ENCODE data around the gene EXOSC10.

The EXOSC10 gene

DNA sequence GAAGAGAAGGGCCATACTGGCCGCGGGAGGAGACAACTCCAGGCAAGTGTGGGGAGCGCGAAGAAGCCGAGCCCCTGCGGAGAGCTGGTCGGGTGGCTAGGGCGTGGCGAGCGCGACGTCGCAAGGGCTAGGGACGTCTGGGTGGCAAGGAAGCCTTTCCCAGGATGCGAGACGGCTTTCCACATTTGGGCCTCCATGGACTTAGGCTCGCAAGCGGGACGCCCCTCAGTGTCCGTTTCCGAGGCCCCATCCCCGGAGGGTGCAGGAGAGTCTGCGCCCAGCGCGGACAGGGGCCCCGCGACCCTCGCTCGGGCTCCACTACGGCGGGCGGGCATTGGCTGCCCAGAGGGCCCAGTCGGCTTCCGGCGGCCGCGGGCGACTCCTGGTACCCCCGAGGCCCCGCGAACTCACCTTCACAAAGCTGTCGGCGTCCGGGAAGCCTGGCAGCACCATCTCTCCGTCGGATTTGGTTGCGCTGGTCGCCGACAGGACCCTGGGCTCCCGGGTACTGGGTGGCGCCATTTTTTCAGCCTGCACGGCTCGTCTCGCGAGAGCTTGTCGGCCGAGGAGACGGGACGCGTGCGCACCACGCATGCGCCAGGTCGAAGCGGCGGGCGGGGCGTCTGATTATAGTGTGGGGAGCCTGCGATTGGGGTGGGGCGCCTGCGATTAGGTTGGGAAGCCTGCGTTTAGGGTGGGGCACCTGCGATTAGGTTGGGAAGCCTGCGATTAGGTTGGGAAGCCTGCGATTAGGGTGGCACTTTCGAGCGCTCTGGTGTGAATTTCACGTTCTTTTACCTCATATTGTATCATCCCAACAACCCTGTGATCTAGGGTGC lies at the start of gene EXOSC10:
Gene EXOSC10, minus strand, starts transcription at position 560 of the 839 bp plus-strand sequence. Its CDS starts 38 bp downstream, at position 522.
- peak; percentile 86 to 95 (median 88) for DNase-seq

GRCh38 chr1:11147197-11147770 lies 47.6 kb upstream of the EXOSC10 start:
- DNase-seq: no peak

- DNase-seq: no peak
Measured at GRCh38 chr1:11145741-11146140, 46.1 kb upstream of the EXOSC10 start.

DNA sequence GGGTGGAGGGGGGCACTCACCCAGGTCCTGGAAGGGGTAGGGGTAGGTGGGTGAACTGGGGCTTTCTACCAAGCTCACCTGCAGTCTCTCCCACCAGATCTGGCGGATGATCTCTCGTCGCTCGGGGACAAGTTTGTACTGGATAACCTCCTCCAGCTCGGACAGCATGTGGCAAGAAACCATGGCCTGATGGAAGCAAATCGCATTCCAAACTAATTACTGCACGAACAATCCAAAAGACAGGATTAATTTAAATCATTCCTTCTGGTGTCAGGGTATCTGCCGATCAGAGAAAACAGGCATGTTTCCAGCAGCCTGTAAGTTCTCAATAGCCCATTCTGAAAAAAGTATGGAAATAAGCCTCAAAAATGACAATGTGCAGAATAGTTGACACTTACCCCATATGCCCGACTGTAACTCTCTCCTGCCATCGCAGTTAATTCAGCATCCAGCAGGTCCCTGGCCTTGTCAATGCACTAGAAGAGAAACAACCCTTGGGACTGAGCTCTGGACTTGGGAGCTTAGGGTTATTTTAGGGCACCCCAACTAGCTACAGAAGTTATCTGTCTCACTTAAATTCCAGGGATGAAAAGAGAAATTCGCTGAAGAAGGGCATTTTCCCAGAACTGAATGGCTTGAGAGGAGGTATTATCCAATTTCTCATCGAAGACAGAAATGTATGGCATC lies 45.0 kb upstream of the EXOSC10 start:
- no peak for DNase-seq

GRCh38 chr1:11143907-11144306 lies 44.2 kb upstream of the EXOSC10 start:
- no peak for DNase-seq

GRCh38 chr1:11143401-11143800 lies 43.7 kb upstream of the EXOSC10 start:
- no peak for DNase-seq

DNA sequence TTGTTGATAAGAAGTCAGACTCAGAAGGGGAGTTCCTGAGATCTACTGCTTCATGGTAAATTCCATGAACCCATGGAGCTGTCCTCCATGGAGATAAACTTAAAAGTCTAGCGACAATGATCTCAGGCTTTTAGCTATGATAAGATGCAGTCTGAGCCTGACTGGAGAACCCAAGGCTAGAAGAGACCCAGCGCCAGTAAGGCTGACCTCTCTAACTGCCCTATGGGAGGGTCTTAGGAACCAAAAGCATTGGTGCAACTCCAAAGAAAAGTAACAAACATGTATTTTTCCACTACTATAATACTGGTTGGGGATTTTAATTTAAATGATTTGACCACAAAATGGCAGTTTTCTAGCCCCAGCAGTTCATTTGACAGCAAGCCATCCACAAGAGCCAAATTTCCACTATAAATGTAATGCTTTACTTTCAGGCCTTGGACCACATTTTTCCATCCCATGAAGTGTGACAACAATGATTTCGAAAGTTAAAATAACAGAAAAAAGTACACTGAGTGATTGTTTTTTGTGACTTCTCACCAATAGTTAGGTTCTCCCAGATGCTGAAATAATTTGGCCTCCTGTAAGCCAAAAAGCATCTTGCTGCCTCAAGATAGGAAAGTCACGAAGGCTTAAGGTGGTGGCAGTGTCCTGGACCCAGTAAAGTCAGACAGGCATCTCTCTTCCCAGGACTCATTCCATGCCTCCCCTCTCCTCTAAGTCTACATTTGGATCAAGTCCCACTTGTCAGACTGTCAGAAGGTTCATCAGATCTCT lies 43.1 kb upstream of the EXOSC10 start:
- DNase-seq: no peak

GRCh38 chr1:11138952-11139351 lies 39.3 kb upstream of the EXOSC10 start:
- DNase-seq: no peak

DNA sequence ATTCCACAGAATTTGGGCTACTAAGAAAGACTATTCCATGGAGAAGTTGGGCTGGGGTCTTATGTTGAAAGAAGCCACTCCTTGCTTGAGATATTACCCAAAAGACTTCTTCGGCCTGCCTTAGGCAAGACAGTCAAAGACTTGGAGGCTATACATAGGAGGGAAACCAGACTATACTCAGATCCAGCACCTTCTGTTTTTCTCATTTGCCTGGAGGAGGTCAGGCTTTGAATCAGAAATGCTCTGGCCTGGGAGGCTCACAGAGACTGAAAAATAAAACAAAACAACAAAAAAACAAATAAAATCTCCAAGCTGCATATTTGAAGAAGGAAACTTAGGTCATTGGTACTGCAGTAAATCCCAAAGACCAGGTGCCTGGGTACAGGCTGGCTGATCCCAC lies 38.4 kb upstream of the EXOSC10 start:
- DNase-seq: no peak

DNA sequence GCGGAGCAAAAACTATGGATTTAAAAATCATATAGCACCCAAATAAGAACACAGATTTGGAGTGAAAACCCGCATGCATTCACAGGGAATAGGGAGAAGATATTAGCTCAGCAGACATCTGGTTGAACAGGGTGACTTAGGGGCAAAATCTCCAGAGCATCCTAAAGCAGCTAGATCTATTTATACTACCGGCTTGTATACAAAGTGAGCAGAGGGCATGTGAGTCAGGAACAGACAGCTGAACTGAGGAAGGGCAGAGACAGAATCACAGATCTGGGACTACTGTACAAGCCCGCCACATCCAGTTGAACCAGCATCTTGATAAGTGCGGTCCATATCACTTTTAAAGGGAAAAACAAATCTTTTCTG lies 35.2 kb upstream of the EXOSC10 start:
- DNase-seq: no peak

DNA sequence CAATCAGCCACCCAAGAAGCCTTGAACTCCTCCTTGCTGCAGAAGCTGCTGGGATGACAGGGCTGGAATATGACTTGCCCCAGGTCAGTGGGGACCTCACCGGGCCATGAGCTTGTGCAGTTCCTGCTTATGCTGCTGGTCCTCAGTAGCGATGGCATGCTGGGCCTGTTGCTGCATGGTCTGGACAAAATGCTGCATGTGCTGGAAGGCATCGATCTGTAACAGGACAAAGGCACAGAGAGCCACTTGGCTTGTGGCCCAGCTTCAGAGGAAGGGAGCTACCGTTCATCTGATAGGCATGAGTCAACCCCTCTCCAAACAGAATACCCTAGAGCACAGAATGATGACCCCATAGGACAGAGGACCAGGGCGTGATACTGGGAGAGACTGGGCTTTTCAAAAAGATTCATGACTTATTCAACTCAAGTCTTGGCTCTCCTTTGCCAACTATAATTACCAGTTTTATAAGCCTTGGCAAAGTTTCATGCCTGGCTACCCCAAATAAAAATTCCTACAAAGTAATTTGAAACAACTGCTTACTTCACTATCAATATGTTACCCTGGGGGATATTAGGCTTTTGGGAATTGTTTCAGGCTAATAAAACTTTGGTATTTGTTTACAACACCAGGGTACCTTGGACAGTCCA lies 34.7 kb upstream of the EXOSC10 start:
- DNase-seq: no peak

GRCh38 chr1:11132563-11133293 lies 33.1 kb upstream of the EXOSC10 start:
- no peak for DNase-seq

DNA sequence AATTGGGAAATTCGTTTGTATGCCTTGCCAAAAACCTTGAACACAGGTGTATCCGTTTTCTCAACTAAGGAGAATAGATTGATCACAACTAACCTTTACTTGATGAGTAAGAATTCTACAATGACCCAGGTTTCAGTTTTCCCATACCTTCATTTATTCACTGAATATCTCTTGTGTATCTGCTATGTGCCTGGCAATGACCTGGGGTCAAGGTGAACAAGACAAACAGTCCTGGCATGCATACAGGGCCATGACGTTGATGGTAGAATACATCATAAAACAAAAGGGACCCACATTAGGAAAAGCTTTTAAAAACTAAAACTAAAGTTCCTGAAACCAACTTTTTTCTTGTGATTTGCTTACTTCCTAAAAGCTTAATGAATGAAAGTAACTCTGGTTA lies 32.1 kb upstream of the EXOSC10 start:
- no peak for DNase-seq

DNA sequence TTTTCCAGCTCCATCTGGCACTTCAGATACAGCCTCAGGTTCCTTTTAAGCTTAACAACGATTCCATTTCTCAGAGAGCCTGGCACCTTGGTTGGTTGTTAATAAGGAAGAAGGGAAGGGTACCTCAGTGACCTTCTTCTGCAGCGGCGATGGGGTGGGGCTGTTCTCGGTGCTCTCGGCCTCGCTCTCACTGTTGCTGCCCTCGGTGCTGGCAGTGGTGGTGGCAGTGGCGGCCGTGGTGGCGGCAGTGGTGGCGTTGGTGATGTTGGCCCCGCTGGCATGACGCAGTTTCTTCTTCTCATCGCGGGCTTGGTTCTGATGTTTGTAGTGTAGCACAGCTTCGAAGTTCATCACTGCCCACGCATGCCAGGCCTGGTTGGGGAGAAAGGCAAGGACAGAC lies 30.7 kb upstream of the EXOSC10 start:
- no peak for DNase-seq

DNA sequence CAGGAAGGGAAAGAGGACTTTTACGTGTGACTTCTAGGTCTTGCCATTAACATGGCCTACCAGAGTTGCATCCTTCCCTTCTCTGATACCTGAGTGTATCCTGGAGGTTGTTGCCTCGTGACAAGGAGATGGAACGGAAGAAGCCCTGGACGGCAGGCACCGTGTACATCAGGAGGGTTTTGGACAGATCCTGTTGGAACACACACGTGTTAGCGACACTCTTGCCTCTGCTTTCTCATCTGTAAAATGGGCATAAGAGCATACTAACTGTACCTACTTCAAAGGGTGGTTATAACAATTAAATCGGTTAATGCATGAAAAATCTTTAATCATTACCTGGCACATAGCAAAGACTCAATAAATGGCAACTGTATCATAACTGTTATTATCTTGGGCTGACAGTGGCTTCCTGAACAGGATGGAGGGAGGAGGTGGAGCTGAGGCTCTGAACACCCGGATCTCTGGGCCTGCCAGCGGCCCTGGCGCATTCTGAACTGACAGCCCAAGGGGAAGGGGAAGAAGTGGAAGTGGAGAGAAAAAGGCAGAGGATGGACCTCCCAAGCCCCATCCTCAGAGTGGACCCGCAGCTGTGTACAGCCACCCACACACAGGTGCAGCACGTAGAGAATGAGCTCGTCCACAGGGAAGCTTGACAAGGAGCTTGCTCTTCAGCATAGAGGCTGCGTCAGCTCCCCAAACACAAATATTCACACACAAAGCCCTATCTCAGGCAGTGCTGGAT lies 30.2 kb upstream of the EXOSC10 start:
- no peak for DNase-seq

DNA sequence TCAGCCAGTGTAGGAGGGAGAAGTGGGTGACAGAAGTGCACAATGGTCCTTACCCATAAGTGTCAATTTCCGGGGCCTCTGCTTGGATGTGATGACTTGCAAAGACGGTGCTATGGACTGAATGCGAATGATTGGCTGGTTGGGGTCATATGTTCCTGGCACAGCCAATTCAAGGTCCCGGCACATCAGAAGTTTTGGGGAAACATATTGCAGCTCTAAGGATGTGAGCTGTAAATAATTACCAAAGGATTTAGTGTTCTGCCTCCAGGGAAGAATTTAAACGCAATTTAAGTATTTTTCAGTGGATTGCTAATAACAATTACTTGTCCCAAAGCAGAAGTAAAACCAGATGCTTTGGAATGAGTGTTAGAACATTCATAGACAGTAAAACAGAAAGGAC lies 26.9 kb upstream of the EXOSC10 start:
- DNase-seq: no peak

DNA sequence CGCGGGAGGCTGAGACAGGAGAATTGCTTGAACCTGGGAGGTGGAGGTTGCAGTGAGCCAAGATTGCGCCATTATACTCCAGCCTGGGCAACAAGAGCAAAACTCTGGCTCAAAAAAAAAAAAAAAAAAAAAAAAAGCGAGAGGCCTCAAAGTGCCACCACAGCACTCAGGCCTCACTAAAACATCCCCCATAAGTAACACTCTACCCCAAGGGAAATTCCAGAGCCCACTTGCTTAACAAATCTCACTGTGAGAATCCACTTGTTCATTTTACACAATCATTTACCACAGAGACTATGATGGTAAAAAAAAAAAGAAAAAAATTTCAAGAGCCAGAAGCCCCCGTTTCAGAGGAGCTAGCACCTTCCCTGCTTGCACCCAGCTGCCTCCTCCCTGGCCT lies 26.3 kb upstream of the EXOSC10 start:
- DNase-seq: no peak

DNA sequence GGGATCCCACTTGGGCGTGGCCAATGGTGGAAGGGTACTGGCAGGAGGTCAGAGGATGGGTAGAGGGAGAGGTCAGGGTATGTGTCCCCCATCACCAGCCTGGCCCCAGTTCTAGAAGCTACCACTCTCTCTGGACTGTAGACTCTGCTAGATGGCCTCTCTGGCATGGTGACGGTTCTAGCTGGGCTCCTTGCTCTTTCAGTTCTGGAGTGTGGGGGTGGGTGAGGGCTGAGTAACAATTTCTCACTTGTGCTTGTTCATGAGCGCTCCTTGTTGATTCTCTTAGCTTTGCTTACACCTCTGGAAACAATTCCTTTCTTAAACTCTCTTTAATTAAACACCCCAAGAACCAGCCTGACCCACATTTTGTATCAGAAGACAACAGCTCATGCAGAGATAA lies 25.3 kb upstream of the EXOSC10 start:
- DNase-seq: no peak

- DNase-seq: no peak
Measured at GRCh38 chr1:11116318-11116717, 16.6 kb upstream of the EXOSC10 start.

GRCh38 chr1:11114966-11115365 lies 15.3 kb upstream of the EXOSC10 start:
- DNase-seq: no peak

DNA sequence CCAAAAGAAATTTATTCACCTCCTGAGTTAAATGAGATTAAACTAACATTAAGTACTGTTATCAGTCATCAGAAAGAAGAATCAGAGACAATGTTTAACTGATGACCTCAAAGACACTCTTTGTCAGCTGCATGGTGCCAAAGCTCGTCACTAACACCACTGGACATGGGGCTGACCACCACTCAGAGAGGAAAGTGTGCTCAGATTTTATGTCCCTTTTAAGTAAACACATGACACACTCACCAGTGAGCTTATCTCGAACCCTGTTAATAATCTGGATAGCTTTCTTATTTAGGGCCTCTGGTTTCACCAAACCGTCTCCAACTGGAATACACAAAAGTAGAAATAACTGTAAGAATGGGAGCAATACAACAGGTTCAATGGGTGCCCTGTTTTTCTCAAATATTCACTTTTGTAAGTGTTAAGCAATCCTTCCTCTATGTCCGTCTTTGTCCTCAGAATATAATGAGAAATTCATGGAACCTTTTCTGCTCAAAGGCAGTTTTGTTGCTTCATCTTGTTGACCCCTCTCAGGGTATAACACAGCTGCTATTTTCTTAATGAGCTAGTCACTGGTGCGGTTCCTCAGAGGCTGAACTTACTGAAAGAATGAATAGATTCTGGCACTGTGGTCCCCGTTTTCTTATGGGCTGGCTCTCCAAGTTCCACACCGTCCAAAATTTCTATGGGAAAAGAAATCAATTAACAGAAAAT lies 9.5 kb upstream of the EXOSC10 start:
- no peak for DNase-seq

Measured in activated naive CD4-positive, alpha-beta T cell (primary cell).